Heart right ventricle (tissue), 16 donors: ENCODE results near the gene SPECC1L. TPM values are rescaled to one million over a fixed set of nuclear protein-coding genes. Genes with fewer than 3 reads are reported as not detected.

Source experiments
- ATAC-seq, 8 donors: fragments of 200-7000 bp; cut with Tn5 transposase; one replicate each; pipeline ENCODE4 v1.9.1; 2020; ENCODE audit warnings: mild to moderate bottlenecking in 8 of 8, moderate library complexity in 8 of 8, moderate number of reproducible peaks in 1 of 8
- DNase-seq, 2 donors: peaks; one replicate each; pipeline ENCODE4 v3.0.0-alpha.2; 2020
- H3K27ac ChIP-seq, 10 donors: fragments of 200-600 bp; sonication (generic) in 2 of 10; one replicate each; pipeline versions ENCODE4 v1.5.0 to v1.8.0; 2020 to 2022; ENCODE audit warnings: mild to moderate bottlenecking in 3 of 10
- H3K27me3 ChIP-seq, 7 donors: fragments of 200-600 bp; one replicate each; pipeline ENCODE4 v1.8.0; 2021 to 2022; ENCODE audit warnings: mild to moderate bottlenecking in 2 of 7
- H3K36me3 ChIP-seq, 9 donors: fragments of 200-600 bp; sonication (generic) in 1 of 9; one replicate each; pipeline versions ENCODE4 v1.5.0 to v1.8.0; 2020 to 2022; ENCODE audit warnings: mild to moderate bottlenecking in 2 of 9
- H3K4me1 ChIP-seq, 9 donors: fragments of 200-600 bp; sonication (generic) in 1 of 9; one replicate each; pipeline versions ENCODE4 v1.5.0 to v1.8.0; 2020 to 2022; ENCODE audit warnings: mild to moderate bottlenecking in 4 of 9
- H3K4me3 ChIP-seq, 10 donors: fragments of 200-600 bp; sonication (generic) in 2 of 10; one replicate each; pipeline versions ENCODE4 v1.5.0 to v1.8.0; 2020 to 2022; ENCODE audit warnings: mild to moderate bottlenecking in 7 of 10, moderate library complexity in 2 of 10
- H3K9me3 ChIP-seq, 11 donors: fragments of 200-600 bp in 10 of 11; sonication (generic) in 2 of 11; one replicate each; pipeline versions ENCODE4 v1.5.0 to v1.8.0; 2013 to 2022; ENCODE audit warnings: mild to moderate bottlenecking in 2 of 11, control low read depth in 1 of 11, moderate library complexity in 1 of 11
- WGBS, 2 donors: extraction: QIAGEN DNeasy Blood & Tissue Kit; methylation state at CpG; one replicate each; pipeline ENCODE4 v1.1.7; 2013; ENCODE audit warnings: inconsistent platforms in 1 of 2; 5-methylcytosine and 5-hydroxymethylcytosine counted together
- intact Hi-C, 10 donors: fragments of 100-400 bp; cut with DNase I; formaldehyde crosslinking; loops; one replicate each; pipeline versions ENCODE4 v1.11.1 to v1.14.2; 2022
- polyA plus RNA-seq, 2 donors: library from polyadenylated mRNA; stranded (reverse); fragments of 200-250 nt; gene quantifications; one replicate each; pipeline ENCODE4 v1.2.3, GENCODE V29; 2013
- total RNA-seq, 10 donors: library from RNA; stranded (reverse); fragmentation: NEBNext Ultra II Directional in 3 of 10; extraction: Animal tissue kit (Norgen Biotek cat#: 25700) in 3 of 10; gene quantifications; one replicate each; pipeline versions ENCODE4 v1.2.1 to v1.2.4, GENCODE V29; 2021 to 2023
- TF ChIP-seq, protein P1 (sequence below), 9 donors: fragments of 200-600 bp; sonication (generic) in 2 of 9; IDR thresholded peaks; one replicate each; pipeline versions ENCODE4 v1.5.0 to v1.8.0; 2021 to 2022; ENCODE audit warnings: antibody characterized with exemption in 9 of 9, mild to moderate bottlenecking in 5 of 9, moderate library complexity in 1 of 9
- donor health status: Arrhythmogenic right ventricular cardiomyopathy.
- donor health status: ischemic (EF 13 %, LVEDD 7.1; RV severe dilation, severe dysfunction).
- donor health status: healthy with polysubstance abuse.
- donor health status: DM: no; HTN: yes; CAD: no.
- donor health status: DM: no; HTN: no; CAD: no.
- donor health status: ischemic (EF 25% LVEDD 6.9; RV normal size, moderate dysfunction).
- donor health status: ischemic (EF 25% LVEDD 5.7; RV mildly dilated, moderate dysfunction).
- donor health status: healthy.
- donor health status: DM: yes; HTN: yes; CAD: no.
- donor health status: Ischemic cardiomyopathy.
- donor health status: ischemic (EF 35%, LVEDD 5.7; RV mildly dilated, moderate dysfunction).
- donor health status: nonischemic (EF 11% LVEDD 7.7; RV severe dilation, severe dysfunction).
- donor health status: DM: yes; HTN: yes; CAD: no.
- donor health status: PGD.
- donor health status: ischemic (EF 29% LVEDD 5.4; RV normal size, mild dysfunction).
- donor health status: nonischemic (EF 23%, LVEDD 6.1; RV moderate dilation, normal function).

SPECC1L gene
- total and polyA plus RNA-seq, 12 donors: 8.3 to 61.7 (median 49.5) TPM

DNA sequence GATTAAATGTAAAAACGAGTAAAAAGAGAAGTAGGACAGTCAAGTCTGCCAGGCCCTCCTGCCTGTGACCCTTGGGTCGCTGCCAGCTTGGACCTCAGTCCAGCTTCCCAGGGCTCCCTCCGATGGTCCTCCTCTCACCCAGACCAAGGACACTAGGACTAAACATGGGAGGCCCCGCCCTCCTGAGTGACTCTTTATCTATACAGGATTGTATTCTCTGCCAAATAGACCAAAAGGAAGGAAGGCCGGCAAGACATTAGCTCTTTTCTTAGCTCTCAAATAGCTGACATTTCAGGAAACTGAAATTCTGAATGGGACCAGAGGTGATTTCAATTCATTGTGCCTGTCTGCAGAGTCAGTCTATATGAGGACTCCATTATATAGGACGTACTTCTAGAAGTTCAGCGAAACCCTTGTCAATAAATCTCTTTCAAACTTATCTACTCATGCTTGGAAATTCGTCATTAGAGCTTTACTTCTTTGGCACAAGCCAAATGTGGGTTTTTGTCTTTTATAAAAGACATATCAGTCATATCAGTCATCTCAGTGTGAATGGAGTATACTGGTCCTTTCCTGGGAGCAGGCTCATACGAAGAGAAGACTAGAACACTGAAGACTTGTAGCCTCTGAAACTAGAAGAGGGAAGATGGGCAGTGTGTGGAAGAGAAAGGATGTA lies 185.3 kb downstream of the SPECC1L start:
- Histone ChIP-seq H3K4me1 (peaks cover 2 to 53% (median 35%) of the 10 kb centered on the region in 9 donors), H3K4me3 (no peak overlapping the region), H3K27me3 (no peaks in the 10 kb centered on the region), H3K36me3 (no peaks in the 10 kb centered on the region), H3K27ac (peak overlapping the region in 8 of 10 donors; percentile 6 to 67 (median 47)), H3K9me3 (peaks cover 0 to 6% (median 0%) of the 10 kb centered on the region in 11 donors)
- TF ChIP-seq, protein P1, sequence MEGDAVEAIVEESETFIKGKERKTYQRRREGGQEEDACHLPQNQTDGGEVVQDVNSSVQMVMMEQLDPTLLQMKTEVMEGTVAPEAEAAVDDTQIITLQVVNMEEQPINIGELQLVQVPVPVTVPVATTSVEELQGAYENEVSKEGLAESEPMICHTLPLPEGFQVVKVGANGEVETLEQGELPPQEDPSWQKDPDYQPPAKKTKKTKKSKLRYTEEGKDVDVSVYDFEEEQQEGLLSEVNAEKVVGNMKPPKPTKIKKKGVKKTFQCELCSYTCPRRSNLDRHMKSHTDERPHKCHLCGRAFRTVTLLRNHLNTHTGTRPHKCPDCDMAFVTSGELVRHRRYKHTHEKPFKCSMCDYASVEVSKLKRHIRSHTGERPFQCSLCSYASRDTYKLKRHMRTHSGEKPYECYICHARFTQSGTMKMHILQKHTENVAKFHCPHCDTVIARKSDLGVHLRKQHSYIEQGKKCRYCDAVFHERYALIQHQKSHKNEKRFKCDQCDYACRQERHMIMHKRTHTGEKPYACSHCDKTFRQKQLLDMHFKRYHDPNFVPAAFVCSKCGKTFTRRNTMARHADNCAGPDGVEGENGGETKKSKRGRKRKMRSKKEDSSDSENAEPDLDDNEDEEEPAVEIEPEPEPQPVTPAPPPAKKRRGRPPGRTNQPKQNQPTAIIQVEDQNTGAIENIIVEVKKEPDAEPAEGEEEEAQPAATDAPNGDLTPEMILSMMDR (IDR thresholded peaks at IDR 0.05): no peak
- 29 to 46% methylated on average over 9 of the region's 9 CpGs for WGBS, 2 donors
- DNase-seq (peak; percentile 68 to 71), ATAC-seq (peak; percentile 80 to 90 (median 86))
- intact Hi-C loops: no loop called here

GRCh38 chr22:24457894-24458420 lies 187.3 kb downstream of the SPECC1L start:
- no peaks in the 10 kb centered on the region for H3K27me3 ChIP-seq
- no peaks in the 10 kb centered on the region for H3K36me3 ChIP-seq
- H3K27ac ChIP-seq: no peak overlapping the region
- ATAC-seq: no peak
- H3K4me3 ChIP-seq: no peak overlapping the region
- TF ChIP-seq, protein P1 (IDR thresholded peaks at IDR 0.05): no peak
- DNase-seq: no peak
- peaks cover 2 to 55% (median 36%) of the 10 kb centered on the region in 9 donors for H3K4me1 ChIP-seq
- no peaks in the 10 kb centered on the region for H3K9me3 ChIP-seq
- intact Hi-C loops: no loop called here
- 88 to 96% methylated on average over 3 of the region's 3 CpGs for WGBS, 2 donors

DNA sequence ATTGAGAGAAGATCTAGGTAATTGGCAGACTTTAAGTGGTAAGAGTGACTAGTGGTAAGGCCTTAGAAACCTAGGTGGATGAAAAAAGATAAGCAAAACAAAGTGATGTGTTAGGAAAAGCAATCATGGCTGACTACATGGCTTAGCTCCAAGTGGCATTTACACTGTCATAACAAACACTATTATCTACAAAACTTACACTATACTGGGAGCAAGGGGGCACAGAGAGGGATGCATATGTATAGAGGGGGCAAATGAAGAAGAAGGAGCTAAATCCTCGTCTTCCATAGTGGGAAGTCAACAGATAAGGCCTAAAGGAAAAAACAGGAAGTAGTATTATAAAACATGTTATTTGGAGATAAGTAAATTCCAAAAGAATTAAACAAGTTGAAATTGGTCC lies 189.3 kb downstream of the SPECC1L start:
- intact Hi-C loops: no loop called here
- peaks cover 2 to 56% (median 42%) of the 10 kb centered on the region in 9 donors for H3K4me1 ChIP-seq
- no peaks in the 10 kb centered on the region for H3K27me3 ChIP-seq
- H3K9me3 ChIP-seq: no peaks in the 10 kb centered on the region
- DNase-seq: no peak
- peak overlapping the region in 5 of 10 donors; percentile 2 to 64 (median 26) for H3K27ac ChIP-seq
- no peak for ATAC-seq
- H3K4me3 ChIP-seq: no peak overlapping the region
- no peaks in the 10 kb centered on the region for H3K36me3 ChIP-seq
- TF ChIP-seq, protein P1 (IDR thresholded peaks at IDR 0.05): no peak
- WGBS, 2 donors: 29 to 33% methylated on average over 1 of the region's 1 CpG

DNA sequence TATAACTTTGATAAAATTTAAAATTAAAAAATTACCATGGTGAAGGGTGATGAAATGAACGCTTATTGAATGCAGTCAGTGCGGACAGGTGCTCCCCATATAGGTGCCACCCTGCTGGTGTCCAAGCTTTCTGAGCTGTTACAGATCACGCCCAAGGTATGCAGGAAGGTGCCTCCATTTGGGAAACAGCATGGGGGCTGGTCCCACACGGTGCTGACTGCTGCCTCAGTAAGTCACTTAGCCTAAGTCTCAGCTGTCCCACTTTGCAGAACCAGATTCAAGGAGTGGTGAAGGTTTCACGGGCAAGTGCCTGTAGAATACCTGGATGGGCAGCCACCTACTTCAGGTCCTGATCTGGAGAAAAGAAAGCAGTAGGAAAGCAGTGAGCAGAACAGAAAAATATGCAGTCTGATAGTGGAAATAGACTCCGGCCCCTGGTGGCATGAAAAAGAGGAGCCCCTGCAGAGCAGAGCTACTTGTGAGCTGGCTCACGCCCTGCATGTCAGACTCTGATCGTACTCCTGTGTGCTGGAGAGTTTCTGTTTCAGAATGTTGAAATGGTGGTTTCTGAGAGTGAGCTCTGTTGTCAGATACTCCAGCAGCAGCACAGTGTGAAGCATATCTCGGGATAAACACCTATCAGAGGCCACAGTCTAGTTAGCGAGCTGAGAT lies 189.9 kb downstream of the SPECC1L start:
- H3K9me3 ChIP-seq: no peaks in the 10 kb centered on the region
- no peaks in the 10 kb centered on the region for H3K27me3 ChIP-seq
- no peaks in the 10 kb centered on the region for H3K36me3 ChIP-seq
- 65 to 66% methylated on average over 10 of the region's 10 CpGs for WGBS, 2 donors
- H3K4me3 ChIP-seq: no peak overlapping the region
- intact Hi-C loops: no loop called here
- peak overlapping the region in 5 of 10 donors; percentile 26 to 64 (median 53) for H3K27ac ChIP-seq
- DNase-seq (no peak), ATAC-seq (peak in 1 of 8 donors; percentile 37)
- peaks cover 0 to 56% (median 39%) of the 10 kb centered on the region in 9 donors for H3K4me1 ChIP-seq
- TF ChIP-seq, protein P1 (IDR thresholded peaks at IDR 0.05): no peak
